Measurements from ENCODE around the gene SLC10A6.

The SLC10A6 gene

GRCh38 chr4:86847571-86847970, 1.6 kb downstream of the SLC10A6 start:
- no peak for DNase-seq (ENCODE audit: low spot score)

- DNase-seq (ENCODE audit: low spot score): no peak
Measured at GRCh38 chr4:86846921-86847320, 2.3 kb downstream of the SLC10A6 start.

- DNase-seq (ENCODE audit: low spot score): no peak
Measured at GRCh38 chr4:86845593-86845992, 3.6 kb downstream of the SLC10A6 start.

GRCh38 chr4:86841309-86841708, 7.9 kb downstream of the SLC10A6 start:
- no peak for DNase-seq (ENCODE audit: low spot score)

- DNase-seq (ENCODE audit: low spot score): no peak
Measured at GRCh38 chr4:86840858-86841257, 8.3 kb downstream of the SLC10A6 start.

GRCh38 chr4:86837691-86838503, 11.3 kb downstream of the SLC10A6 start:
- no peak for DNase-seq (ENCODE audit: low spot score)

GRCh38 chr4:86835677-86836076, 13.5 kb downstream of the SLC10A6 start:
- no peak for DNase-seq (ENCODE audit: low spot score)

GRCh38 chr4:86834901-86835300, 14.3 kb downstream of the SLC10A6 start:
- no peak for DNase-seq (ENCODE audit: low spot score)

GRCh38 chr4:86833615-86834014, 15.6 kb downstream of the SLC10A6 start:
- DNase-seq (ENCODE audit: low spot score): no peak

GRCh38 chr4:86831262-86832130, 17.7 kb downstream of the SLC10A6 start:
- no peak for DNase-seq (ENCODE audit: low spot score)

GRCh38 chr4:86825511-86825910, 23.7 kb downstream of the SLC10A6 start:
- no peak for DNase-seq (ENCODE audit: low spot score)

GRCh38 chr4:86822136-86822535, 27.0 kb downstream of the SLC10A6 start:
- DNase-seq (ENCODE audit: low spot score): no peak

- DNase-seq (ENCODE audit: low spot score): no peak
Measured at GRCh38 chr4:86821151-86821550, 28.0 kb downstream of the SLC10A6 start.

- no peak for DNase-seq (ENCODE audit: low spot score)
Measured at GRCh38 chr4:86819561-86819960, 29.6 kb downstream of the SLC10A6 start.

- DNase-seq (ENCODE audit: low spot score): no peak
Measured at GRCh38 chr4:86818841-86819240, 30.3 kb downstream of the SLC10A6 start.

- no peak for DNase-seq (ENCODE audit: low spot score)
Measured at GRCh38 chr4:86818211-86818610, 31.0 kb downstream of the SLC10A6 start.

- no peak for DNase-seq (ENCODE audit: low spot score)
Measured at GRCh38 chr4:86816501-86817273, 32.5 kb downstream of the SLC10A6 start.

GRCh38 chr4:86815653-86816052, 33.5 kb downstream of the SLC10A6 start:
- no peak for DNase-seq (ENCODE audit: low spot score)

- no peak for DNase-seq (ENCODE audit: low spot score)
Measured at GRCh38 chr4:86810847-86811246, 38.3 kb downstream of the SLC10A6 start.

GRCh38 chr4:86809809-86810208, 39.4 kb downstream of the SLC10A6 start:
- no peak for DNase-seq (ENCODE audit: low spot score)

GRCh38 chr4:86791126-86791525, 58.1 kb downstream of the SLC10A6 start:
- DNase-seq (ENCODE audit: low spot score): no peak

- DNase-seq (ENCODE audit: low spot score): no peak
Measured at GRCh38 chr4:86788826-86789225, 60.4 kb downstream of the SLC10A6 start.
